H1 (cell line): ENCODE results near the gene PLB1. TPM values are rescaled to one million over a fixed set of nuclear protein-coding genes. Genes with fewer than 3 reads are reported as not detected.

Source experiments
- CTCF ChIA-PET: fragments of 300-600 bp; sonication (Branson Sonifier 250); formaldehyde crosslinking; loops from one replicate; lab custom pipeline; 2021; ENCODE audit not compliant: partially characterized antibody; lab: Charles Lee
- POLR2A ChIA-PET: fragments of 300-600 bp; sonication (Branson Sonifier 250); formaldehyde crosslinking; loops from one replicate; lab custom pipeline; 2021; ENCODE audit warnings: inconsistent platforms; ENCODE audit not compliant: partially characterized antibody; lab: Charles Lee
- DNase-seq, 2 experiments: peaks; one replicate each; pipeline versions ENCODE4 v3.0.0 to v3.0.0-alpha.2; 2010 to 2022; ENCODE audit warnings: low spot score in 2 of 2, low read depth in 1 of 2, mixed read lengths in 1 of 2
- FAIRE-seq: peaks from 2 replicates; lab custom pipeline; 2011; peaks lifted over from hg19 to GRCh38; lab: Jason Lieb, UNC
- H2AFZ ChIP-seq: 2 replicates; pipeline ENCODE4 v1.8.1; 2012; ENCODE audit warnings: low read length, inconsistent platforms
- H2AK5ac ChIP-seq: 2 replicates; pipeline ENCODE4 v1.6.1; 2013; ENCODE audit warnings: low read depth, low read length
- H2BK120ac ChIP-seq: replicated peaks from 2 replicates; pipeline ENCODE3; 2013; ENCODE audit warnings: low read depth, low read length, inconsistent platforms
- H2BK12ac ChIP-seq: 2 replicates; pipeline ENCODE4 v1.6.1; 2013; ENCODE audit warnings: low read depth, low read length
- H2BK15ac ChIP-seq: 2 replicates; pipeline ENCODE4 v1.6.1; 2013; ENCODE audit warnings: low read length
- H2BK20ac ChIP-seq: 2 replicates; pipeline ENCODE4 v1.6.1; 2013; ENCODE audit warnings: low read length
- H2BK5ac ChIP-seq: 2 replicates; pipeline ENCODE4 v1.6.1; 2013; ENCODE audit warnings: low read depth, low read length
- H3K14ac ChIP-seq: 2 replicates; pipeline ENCODE4 v1.6.1; 2013; ENCODE audit warnings: inconsistent platforms; ENCODE audit not compliant: insufficient read length
- H3K18ac ChIP-seq: 2 replicates; pipeline ENCODE4 v1.6.1; 2013; ENCODE audit warnings: low read length; ENCODE audit errors: extremely low read depth
- H3K23ac ChIP-seq: 2 replicates; pipeline ENCODE4 v1.6.1; 2013; ENCODE audit warnings: inconsistent platforms; ENCODE audit not compliant: insufficient read length
- H3K23me2 ChIP-seq: 2 replicates; pipeline ENCODE4 v1.6.1; 2013; ENCODE audit warnings: low read depth, low read length
- H3K27ac ChIP-seq: 2 replicates; pipeline ENCODE4 v1.6.1; 2011; ENCODE audit warnings: low read depth, low read length, inconsistent platforms
- H3K27me3 ChIP-seq, 4 experiments: replicated peaks in 1 of 4; 1 replicate in 1 of 4; 2 replicates in 3 of 4; pipeline versions ENCODE4 v1.6.1 to v1.8.1; 2011 to 2013; ENCODE audit warnings: low read length in 3 of 4, mild to moderate bottlenecking in 3 of 4, inconsistent platforms in 2 of 4, mixed read lengths in 2 of 4, moderate library complexity in 1 of 4; ENCODE audit not compliant: control insufficient read depth in 3 of 4, insufficient read depth in 3 of 4; ENCODE audit errors: extremely low read depth in 1 of 4
- H3K36me3 ChIP-seq, 4 experiments: 2 replicates each; pipeline versions ENCODE4 v1.6.1 to v1.8.1; 2011 to 2013; ENCODE audit warnings: mild to moderate bottlenecking in 4 of 4, low read length in 3 of 4, moderate library complexity in 2 of 4, control low read depth in 1 of 4, inconsistent platforms in 1 of 4; ENCODE audit not compliant: insufficient read depth in 4 of 4, control insufficient read depth in 2 of 4
- H3K4ac ChIP-seq: replicated peaks from 2 replicates; pipeline ENCODE3; 2013; ENCODE audit warnings: low read length, low read depth, mixed read lengths, inconsistent platforms; ENCODE audit not compliant: insufficient read length
- H3K4me1 ChIP-seq, 4 experiments: replicated peaks in 1 of 4; 1 replicate in 1 of 4; 2 replicates in 3 of 4; pipeline versions ENCODE4 v1.6.1 to v1.8.1; 2011 to 2013; ENCODE audit warnings: low read length in 3 of 4, inconsistent platforms in 2 of 4, mixed read lengths in 1 of 4; ENCODE audit not compliant: insufficient read depth in 4 of 4, control insufficient read depth in 3 of 4
- H3K4me2 ChIP-seq, 2 experiments: 2 replicates each; pipeline versions ENCODE4 v1.6.1 to v1.8.1; 2011 to 2013; ENCODE audit warnings: low read depth in 2 of 2, low read length in 2 of 2, control low read depth in 1 of 2, inconsistent platforms in 1 of 2, mild to moderate bottlenecking in 1 of 2; ENCODE audit not compliant: insufficient read depth in 1 of 2
- H3K4me3 ChIP-seq, 4 experiments: fragments of 200-600, 300-600 bp in 1 of 4; sonication (generic), shearing (Covaris generic), sonication (Bioruptor Twin) in 1 of 4; 2 replicates each; pipeline versions ENCODE4 v1.5.1 to v1.8.1; 2011 to 2016; ENCODE audit warnings: low read length in 4 of 4, low read depth in 3 of 4, control low read depth in 2 of 4, inconsistent platforms in 2 of 4, mild to moderate bottlenecking in 2 of 4, mixed read lengths in 1 of 4, moderate library complexity in 1 of 4; ENCODE audit not compliant: insufficient read depth in 2 of 4; ENCODE audit errors: extremely low read depth in 1 of 4
- H3K56ac ChIP-seq: replicated peaks from 2 replicates; pipeline ENCODE3; 2013; ENCODE audit warnings: low read depth, mild to moderate bottlenecking, mixed read lengths, low read length, inconsistent platforms; ENCODE audit not compliant: insufficient read length
- H3K79me1 ChIP-seq: 2 replicates; pipeline ENCODE4 v1.6.1; 2013; ENCODE audit warnings: low read depth, low read length, control low read depth
- H3K79me2 ChIP-seq, 2 experiments: 2 replicates each; pipeline versions ENCODE4 v1.6.1 to v1.8.1; 2012 to 2013; ENCODE audit warnings: low read length in 2 of 2, mild to moderate bottlenecking in 2 of 2, inconsistent platforms in 1 of 2; ENCODE audit not compliant: insufficient read depth in 2 of 2, control insufficient read depth in 1 of 2
- H3K9ac ChIP-seq, 4 experiments: replicated peaks in 1 of 4; 1 replicate in 1 of 4; 2 replicates in 3 of 4; pipeline versions ENCODE4 v1.6.1 to v1.8.1; 2011 to 2013; ENCODE audit warnings: low read depth in 3 of 4, low read length in 3 of 4, control low read depth in 2 of 4, mild to moderate bottlenecking in 2 of 4, moderate library complexity in 2 of 4, inconsistent platforms in 1 of 4; ENCODE audit errors: extremely low read depth in 1 of 4
- H3K9me3 ChIP-seq, 2 experiments: 2 replicates each; pipeline versions ENCODE4 v1.6.1 to v1.8.1; 2012 to 2013; ENCODE audit warnings: mild to moderate bottlenecking in 2 of 2, moderate library complexity in 2 of 2, control low read depth in 1 of 2, inconsistent platforms in 1 of 2, low read depth in 1 of 2, low read length in 1 of 2, mixed read lengths in 1 of 2; ENCODE audit not compliant: insufficient read depth in 2 of 2
- H4K20me1 ChIP-seq, 2 experiments: replicated peaks in 1 of 2; 2 replicates each; pipeline versions ENCODE3 to v1.8.1; 2011 to 2013; ENCODE audit warnings: inconsistent platforms in 2 of 2, low read length in 2 of 2, mild to moderate bottlenecking in 1 of 2; ENCODE audit not compliant: insufficient read depth in 2 of 2, control insufficient read depth in 1 of 2
- H4K5ac ChIP-seq: 2 replicates; pipeline ENCODE4 v1.6.1; 2013; ENCODE audit warnings: low read length, low read depth, mixed read lengths, inconsistent platforms; ENCODE audit not compliant: insufficient read length
- H4K8ac ChIP-seq: 2 replicates; pipeline ENCODE4 v1.8.0; 2013; ENCODE audit warnings: mild to moderate bottlenecking, moderate library complexity, low read length, inconsistent platforms; ENCODE audit not compliant: insufficient read depth; ENCODE audit errors: extremely low read depth
- H4K91ac ChIP-seq: replicated peaks from 2 replicates; pipeline ENCODE3; 2013; ENCODE audit warnings: low read length, mixed read lengths, inconsistent platforms; ENCODE audit not compliant: insufficient read length
- ASH2L ChIP-seq: fragments of 200-600, 300-600 bp; sonication (generic); IDR thresholded peaks from one replicate; pipeline ENCODE4 v1.7.1; 2017; ENCODE audit warnings: low read length
- CREB1 ChIP-seq: IDR thresholded peaks from 2 replicates; pipeline ENCODE4 v1.6.1; 2012; ENCODE audit warnings: inconsistent platforms
- CTCF ChIP-seq, 3 experiments: IDR thresholded peaks; 1 replicate in 2 of 3; 2 replicates in 1 of 3; pipeline versions ENCODE4 v1.5.1 to v1.6.1; 2011; ENCODE audit warnings: low read length in 3 of 3, mild to moderate bottlenecking in 3 of 3, inconsistent platforms in 2 of 3, low read depth in 1 of 3, moderate library complexity in 1 of 3; ENCODE audit not compliant: insufficient read depth in 1 of 3; ENCODE audit errors: control extremely low read depth in 1 of 3
- HDAC2 ChIP-seq, 2 experiments: fragments of 300-600 bp in 1 of 2; sonication (generic) in 1 of 2; IDR thresholded peaks; 2 replicates each; pipeline ENCODE4 v1.6.1; 2011 to 2012; ENCODE audit warnings: low read depth in 2 of 2, low read length in 2 of 2, mild to moderate bottlenecking in 2 of 2, moderate library complexity in 2 of 2, borderline replicate concordance in 1 of 2, inconsistent platforms in 1 of 2
- PHF8 ChIP-seq: fragments of 200-600 bp; sonication (generic); conservative IDR thresholded peaks from 2 replicates; pipeline ENCODE4 v1.7.1; 2012; ENCODE audit warnings: low read depth, mild to moderate bottlenecking, inconsistent platforms, low read length, moderate library complexity
- POLR2AphosphoS5 ChIP-seq: IDR thresholded peaks from 2 replicates; pipeline ENCODE4 v1.6.1; 2011; ENCODE audit warnings: low read depth, low read length
- RFX5 ChIP-seq: IDR thresholded peaks from 2 replicates; pipeline ENCODE4 v1.6.1; 2011; ENCODE audit warnings: low read depth, low read length, improper control_type of control experiment, borderline replicate concordance
- RXRA ChIP-seq: IDR thresholded peaks from 2 replicates; pipeline ENCODE4 v1.6.1; 2011; ENCODE audit warnings: low read depth, mild to moderate bottlenecking, low read length, moderate library complexity; ENCODE audit not compliant: insufficient read depth
- SIRT6 ChIP-seq: IDR thresholded peaks from one replicate; pipeline ENCODE4 v1.7.1; 2012; ENCODE audit warnings: low read length, inconsistent platforms
- TBP ChIP-seq: IDR thresholded peaks from 2 replicates; pipeline ENCODE4 v1.6.1; 2011; ENCODE audit warnings: low read depth, low read length, improper control_type of control experiment
- USF2 ChIP-seq: IDR thresholded peaks from 2 replicates; pipeline ENCODE4 v1.6.1; 2011; ENCODE audit warnings: low read length, improper control_type of control experiment
- WGBS, 2 experiments: shearing (Covaris generic) in 1 of 2; methylation state at CpG; one replicate each; pipeline versions ENCODE4 v1.1.6 to v1.1.7; 2013 to 2015; ENCODE audit warnings: low lambda C conversion rate in 2 of 2, mixed read lengths in 2 of 2, inconsistent platforms in 1 of 2, low coverage in 1 of 2, missing lambda C conversion rate in 1 of 2; ENCODE audit not compliant: insufficient replicate concordance in 2 of 2, insufficient coverage in 1 of 2, insufficient read length in 1 of 2; ENCODE audit errors: extremely low coverage in 1 of 2, missing lambda C conversion rate in 1 of 2; 5-methylcytosine and 5-hydroxymethylcytosine counted together
- polyA plus RNA-seq, 7 experiments: library from polyadenylated mRNA; depleted of rRNA in 3 of 7; stranded (reverse) in 5 of 7; unstranded in 2 of 7; fragments of >200 nt in 5 of 7; fragments of 200-250 nt in 2 of 7; gene quantifications; 1 replicate in 5 of 7; 2 replicates in 1 of 7; 4 replicates in 1 of 7; pipeline versions ENCODE4 v1.2.1 to v1.2.3, GENCODE V29; 2011 to 2013; ENCODE audit warnings: missing spikeins in 2 of 7, mixed read lengths in 2 of 7
- total RNA-seq: library from RNA; stranded (reverse); fragmentation: NEBNext Ultra II Directional; extraction: Animal tissue kit (Norgen Biotek cat#: 25700); gene quantifications from 2 replicates; pipeline ENCODE4 v1.2.1, GENCODE V29; 2021

PLB1 gene
- total and polyA plus RNA-seq, 2 of the 8 experiments (the other 6 are each of a cell fraction or from before 2014, with no cell fraction given) = 0.20 to 0.36 TPM

- H3K4ac ChIP-seq = no peak overlapping the region
- no peaks in the 10 kb centered on the region for H3K36me3 ChIP-seq
- no peak overlapping the region for H2BK20ac ChIP-seq
- H2BK12ac ChIP-seq = no peak overlapping the region
- 88% methylated on average over 2 of the region's 2 CpGs; no CpG with 5 or more reads in 1 of the 2 experiments for WGBS, 2 experiments
- no peaks in the 10 kb centered on the region for H4K20me1 ChIP-seq
- no peak overlapping the region for H3K9ac ChIP-seq
- H3K18ac ChIP-seq = no peak overlapping the region
- no peak overlapping the region for H2AK5ac ChIP-seq
- no peaks in the 10 kb centered on the region for H3K9me3 ChIP-seq
- H2BK120ac ChIP-seq = no peak overlapping the region
- no peak overlapping the region for H2AFZ ChIP-seq
- no peaks in the 10 kb centered on the region for H3K79me1 ChIP-seq
- H4K5ac ChIP-seq = no peak overlapping the region
- no peak overlapping the region for H4K8ac ChIP-seq
- no peak overlapping the region for H4K91ac ChIP-seq
- H3K27me3 ChIP-seq = no peaks in the 10 kb centered on the region
- ChIA-PET CTCF (no interaction called here), POLR2A (no interaction called here)
- no peak for FAIRE-seq
- no peaks in the 10 kb centered on the region for H3K79me2 ChIP-seq
- H2BK5ac ChIP-seq = no peak overlapping the region
- H3K4me3 ChIP-seq = no peak overlapping the region
- H3K23ac ChIP-seq = no peak overlapping the region
- no peak overlapping the region for H3K14ac ChIP-seq
- H3K4me1 ChIP-seq = no peaks in the 10 kb centered on the region
- H2BK15ac ChIP-seq = no peak overlapping the region
- H3K56ac ChIP-seq = no peak overlapping the region
- no peak for DNase-seq
- H3K23me2 ChIP-seq = no peaks in the 10 kb centered on the region
- H3K4me2 ChIP-seq = no peak overlapping the region
- H3K27ac ChIP-seq = no peak overlapping the region
- no peak for TF ChIP-seq POLR2AphosphoS5
- TF ChIP-seq PHF8 = no peak
- no peak for TF ChIP-seq TBP
- TF ChIP-seq CTCF (IDR thresholded peaks at IDR 0.05; ENCODE audit: control extremely low read depth in 1 of 3, insufficient read depth in 1 of 3, low read depth in 1 of 3, low read length in 3 of 3) = no peak
- no peak for TF ChIP-seq USF2
- TF ChIP-seq SIRT6 = no peak
- no peak for TF ChIP-seq RFX5
- no peak for TF ChIP-seq HDAC2 (IDR thresholded peaks at IDR 0.05; ENCODE audit: borderline replicate concordance in 1 of 2, low read depth in 2 of 2, low read length in 2 of 2)
- TF ChIP-seq RXRA = no peak
- TF ChIP-seq ASH2L = no peak
- TF ChIP-seq CREB1 = no peak
Measured at GRCh38 chr2:28525481-28525880, 29.6 kb downstream of the PLB1 start.
